NCI-H2107 treated with DMSO at 0.1 percent for 48 hours (cell line): ENCODE data around the gene GPR84.
A peak's percentile ranks its signal among the peaks of the same experiment; 100 is the strongest.
"Not testable (repeated sequence)": the region's sequence is repeated elsewhere in the genome, so short reads cannot be mapped to it uniquely, and the experiment has no call there.

ENCODE experiments used
- DNase-seq: peaks from one replicate; lab custom pipeline; 2025; ENCODE audit not compliant: unreplicated experiment; lab: John Stamatoyannopoulos, UW

The GPR84 gene

GRCh38 chr12:54328595-54329337 is 35.5 kb downstream of the GPR84 start:
- DNase-seq, result no peak

- DNase-seq, result not testable (repeated sequence)
Measured at GRCh38 chr12:54325442-54326109, 38.7 kb downstream of the GPR84 start.

GRCh38 chr12:54324617-54325441 is 39.5 kb downstream of the GPR84 start, which contains the start of gene COPZ1:
TSS of gene COPZ1 (plus strand) at chr12:54325131. CDS start at chr12:54325164, 33 bp downstream.
- DNase-seq, result peak; percentile 99

GRCh38 chr12:54321363-54321762 is 42.9 kb downstream of the GPR84 start:
- DNase-seq, result no peak
